ENCODE measurements around the gene GLIS1. TPM values are rescaled to one million over a fixed set of nuclear protein-coding genes. Genes with fewer than 3 reads are reported as not detected.

The GLIS1 gene
- total and polyA plus RNA-seq, 2 experiments from 2014 or later: 0.13 to 1.3 TPM

- H3K4me1 ChIP-seq (ENCODE audit: insufficient read depth): peaks cover 10% of the 10 kb centered on the region
- H3K79me2 ChIP-seq: no peaks in the 10 kb centered on the region
- DNase-seq (ENCODE audit: low spot score): no peak
- no peaks in the 10 kb centered on the region for H3K9me3 ChIP-seq (ENCODE audit: low read depth)
- no peak overlapping the region for H2AFZ ChIP-seq
- no peak overlapping the region for H3K4me3 ChIP-seq
- TF ChIP-seq EZH2phosphoT487 (IDR thresholded peaks at IDR 0.05; ENCODE audit: low read depth, severe bottlenecking, unreplicated experiment): no peak
- TF ChIP-seq EZH2 (IDR thresholded peaks at IDR 0.05; ENCODE audit: borderline replicate concordance): no peak
- no peak for TF ChIP-seq CTCF (IDR thresholded peaks at IDR 0.05; ENCODE audit: poor library complexity)
- no peak overlapping the region for H3K4me2 ChIP-seq
- no peaks in the 10 kb centered on the region for H3K36me3 ChIP-seq (replicated peaks; ENCODE audit: insufficient read depth, low read depth)
- H3K9me2 ChIP-seq (replicated peaks; ENCODE audit: insufficient read depth): no peaks in the 10 kb centered on the region
- 93% methylated on average over 1 of the region's 1 CpG for WGBS (ENCODE audit: low lambda C conversion rate, missing lambda C conversion rate)
- H3K27ac ChIP-seq: no peak overlapping the region
- no peaks in the 10 kb centered on the region for H3K27me3 ChIP-seq
- H4K20me1 ChIP-seq (ENCODE audit: insufficient read depth, poor library complexity, severe bottlenecking): no peaks in the 10 kb centered on the region
Observed at GRCh38 chr1:53666566-53666965, 72.4 kb downstream of the GLIS1 start.

- H3K4me1 ChIP-seq (ENCODE audit: insufficient read depth): peaks cover 10% of the 10 kb centered on the region
- H3K4me3 ChIP-seq: no peak overlapping the region
- no peak overlapping the region for H3K27ac ChIP-seq
- H2AFZ ChIP-seq: no peak overlapping the region
- H4K20me1 ChIP-seq (ENCODE audit: insufficient read depth, poor library complexity, severe bottlenecking): no peaks in the 10 kb centered on the region
- TF ChIP-seq CTCF (IDR thresholded peaks at IDR 0.05; ENCODE audit: poor library complexity) (no peak), EZH2phosphoT487 (IDR thresholded peaks at IDR 0.05; ENCODE audit: low read depth, severe bottlenecking, unreplicated experiment) (no peak), EZH2 (IDR thresholded peaks at IDR 0.05; ENCODE audit: borderline replicate concordance) (no peak)
- no peaks in the 10 kb centered on the region for H3K9me2 ChIP-seq (replicated peaks; ENCODE audit: insufficient read depth)
- no peak for DNase-seq (ENCODE audit: low spot score)
- no peak overlapping the region for H3K4me2 ChIP-seq
- H3K79me2 ChIP-seq: no peaks in the 10 kb centered on the region
- no peaks in the 10 kb centered on the region for H3K36me3 ChIP-seq (replicated peaks; ENCODE audit: insufficient read depth, low read depth)
- H3K27me3 ChIP-seq: no peaks in the 10 kb centered on the region
- WGBS (ENCODE audit: low lambda C conversion rate, missing lambda C conversion rate): 69% methylated on average over 2 of the region's 2 CpGs
- H3K9me3 ChIP-seq (ENCODE audit: low read depth): no peaks in the 10 kb centered on the region
Observed at GRCh38 chr1:53665996-53666395, 73.0 kb downstream of the GLIS1 start.

GRCh38 chr1:53663529-53664300, 75.2 kb downstream of the GLIS1 start:
- Histone ChIP-seq H3K36me3 (replicated peaks; ENCODE audit: insufficient read depth, low read depth) (no peaks in the 10 kb centered on the region), H3K27ac (no peak overlapping the region), H3K9me3 (ENCODE audit: low read depth) (no peaks in the 10 kb centered on the region), H3K79me2 (no peaks in the 10 kb centered on the region), H3K4me3 (no peak overlapping the region), H4K20me1 (ENCODE audit: insufficient read depth, poor library complexity, severe bottlenecking) (no peaks in the 10 kb centered on the region), H3K4me1 (ENCODE audit: insufficient read depth) (peaks cover 12% of the 10 kb centered on the region), H2AFZ (no peak overlapping the region), H3K9me2 (replicated peaks; ENCODE audit: insufficient read depth) (no peaks in the 10 kb centered on the region), H3K27me3 (no peaks in the 10 kb centered on the region), H3K4me2 (no peak overlapping the region)
- TF ChIP-seq EZH2phosphoT487 (IDR thresholded peaks at IDR 0.05; ENCODE audit: low read depth, severe bottlenecking, unreplicated experiment): no peak
- no peak for TF ChIP-seq EZH2 (IDR thresholded peaks at IDR 0.05; ENCODE audit: borderline replicate concordance)
- no peak for TF ChIP-seq CTCF (IDR thresholded peaks at IDR 0.05; ENCODE audit: poor library complexity)
- WGBS (ENCODE audit: low lambda C conversion rate, missing lambda C conversion rate): 55% methylated on average over 15 of the region's 15 CpGs
- DNase-seq (ENCODE audit: low spot score): no peak
